Measurements from ENCODE around the gene TSEN34.

The TSEN34 gene

DNA sequence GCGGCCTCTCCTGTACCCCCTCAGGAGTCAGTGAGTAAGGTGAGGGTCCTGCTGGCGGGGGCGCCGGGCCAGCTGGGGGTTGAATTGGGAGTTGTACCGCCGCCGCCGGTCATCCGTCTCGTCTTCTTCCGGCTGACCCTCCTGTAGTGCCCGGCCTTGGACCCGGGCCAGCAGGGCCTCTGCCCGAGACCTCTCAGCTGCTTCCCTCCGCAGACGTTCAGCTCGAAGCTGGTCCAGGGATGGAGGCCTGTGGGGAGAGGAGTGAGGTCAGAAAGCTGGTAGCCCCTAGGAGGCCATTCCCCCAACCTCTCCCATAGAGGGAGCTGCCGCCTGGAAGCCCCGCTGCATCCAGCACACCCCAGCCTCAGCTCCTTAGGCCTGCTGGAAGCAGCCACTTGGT lies 35.4 kb upstream of the TSEN34 start:
- H3K4me2 ChIP-seq (ENCODE audit: low read length), result no peak overlapping the region
- peaks cover 14% of the 10 kb centered on the region for H3K4me1 ChIP-seq (ENCODE audit: control insufficient read depth, low read length)
- H3K4me3 ChIP-seq (ENCODE audit: low read length), result no peak overlapping the region
- no peaks in the 10 kb centered on the region for H3K9me2 ChIP-seq (replicated peaks; ENCODE audit: control insufficient read depth, low read length)
- H3K27me3 ChIP-seq (ENCODE audit: control insufficient read depth, low read length), result no peaks in the 10 kb centered on the region
- no peaks in the 10 kb centered on the region for H4K20me1 ChIP-seq (ENCODE audit: control insufficient read depth, insufficient read depth, low read depth, low read length)
- H3K79me2 ChIP-seq (ENCODE audit: control insufficient read depth, low read length), result peaks cover 20% of the 10 kb centered on the region
- H3K27ac ChIP-seq (ENCODE audit: low read depth, low read length), result no peak overlapping the region
- no peak for TF ChIP-seq EZH2phosphoT487 (IDR thresholded peaks at IDR 0.05; ENCODE audit: borderline replicate concordance, low read length)
- TF ChIP-seq, protein P1, sequence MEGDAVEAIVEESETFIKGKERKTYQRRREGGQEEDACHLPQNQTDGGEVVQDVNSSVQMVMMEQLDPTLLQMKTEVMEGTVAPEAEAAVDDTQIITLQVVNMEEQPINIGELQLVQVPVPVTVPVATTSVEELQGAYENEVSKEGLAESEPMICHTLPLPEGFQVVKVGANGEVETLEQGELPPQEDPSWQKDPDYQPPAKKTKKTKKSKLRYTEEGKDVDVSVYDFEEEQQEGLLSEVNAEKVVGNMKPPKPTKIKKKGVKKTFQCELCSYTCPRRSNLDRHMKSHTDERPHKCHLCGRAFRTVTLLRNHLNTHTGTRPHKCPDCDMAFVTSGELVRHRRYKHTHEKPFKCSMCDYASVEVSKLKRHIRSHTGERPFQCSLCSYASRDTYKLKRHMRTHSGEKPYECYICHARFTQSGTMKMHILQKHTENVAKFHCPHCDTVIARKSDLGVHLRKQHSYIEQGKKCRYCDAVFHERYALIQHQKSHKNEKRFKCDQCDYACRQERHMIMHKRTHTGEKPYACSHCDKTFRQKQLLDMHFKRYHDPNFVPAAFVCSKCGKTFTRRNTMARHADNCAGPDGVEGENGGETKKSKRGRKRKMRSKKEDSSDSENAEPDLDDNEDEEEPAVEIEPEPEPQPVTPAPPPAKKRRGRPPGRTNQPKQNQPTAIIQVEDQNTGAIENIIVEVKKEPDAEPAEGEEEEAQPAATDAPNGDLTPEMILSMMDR (IDR thresholded peaks at IDR 0.05; ENCODE audit: low read depth, low read length, poor library complexity, severe bottlenecking), result no peak
- peaks cover 66% of the 10 kb centered on the region for H3K36me3 ChIP-seq (ENCODE audit: control insufficient read depth, low read length)
- H3F3A ChIP-seq (ENCODE audit: control insufficient read depth, insufficient read depth), result peaks cover 3% of the 10 kb centered on the region
- H3K9me3 ChIP-seq (ENCODE audit: control insufficient read depth, insufficient read depth, low read length), result no peaks in the 10 kb centered on the region

DNA sequence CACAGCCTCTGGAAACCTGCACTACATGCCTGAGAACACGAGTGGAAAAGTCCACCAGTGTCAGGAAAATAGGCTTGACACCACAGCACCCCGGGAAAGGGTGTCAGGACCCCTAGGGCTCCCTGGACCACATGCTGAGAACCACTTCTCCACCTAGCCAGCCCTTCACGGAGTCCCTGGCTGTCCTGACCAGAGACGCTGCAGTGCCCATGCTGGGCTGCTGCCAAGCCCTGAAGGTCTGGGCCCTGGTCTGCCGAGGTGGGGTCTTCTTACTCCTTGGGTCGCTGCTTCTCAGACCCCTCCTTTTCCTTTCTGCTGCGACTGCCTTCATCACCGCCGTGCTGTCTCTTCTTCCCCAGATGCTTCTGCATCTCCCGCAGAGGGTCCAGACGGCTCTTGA lies 34.6 kb upstream of the TSEN34 start:
- TF ChIP-seq, protein P1 (IDR thresholded peaks at IDR 0.05; ENCODE audit: low read depth, low read length, poor library complexity, severe bottlenecking), result no peak
- no peak for TF ChIP-seq EZH2phosphoT487 (IDR thresholded peaks at IDR 0.05; ENCODE audit: borderline replicate concordance, low read length)
- no peaks in the 10 kb centered on the region for H3K9me2 ChIP-seq (replicated peaks; ENCODE audit: control insufficient read depth, low read length)
- H3K79me2 ChIP-seq (ENCODE audit: control insufficient read depth, low read length), result peaks cover 23% of the 10 kb centered on the region
- no peak overlapping the region for H3K4me3 ChIP-seq (ENCODE audit: low read length)
- peaks cover 22% of the 10 kb centered on the region for H3K4me1 ChIP-seq (ENCODE audit: control insufficient read depth, low read length)
- H3K27ac ChIP-seq (ENCODE audit: low read depth, low read length), result no peak overlapping the region
- no peaks in the 10 kb centered on the region for H4K20me1 ChIP-seq (ENCODE audit: control insufficient read depth, insufficient read depth, low read depth, low read length)
- peaks cover 3% of the 10 kb centered on the region for H3F3A ChIP-seq (ENCODE audit: control insufficient read depth, insufficient read depth)
- no peaks in the 10 kb centered on the region for H3K9me3 ChIP-seq (ENCODE audit: control insufficient read depth, insufficient read depth, low read length)
- H3K4me2 ChIP-seq (ENCODE audit: low read length), result no peak overlapping the region
- peaks cover 61% of the 10 kb centered on the region for H3K36me3 ChIP-seq (ENCODE audit: control insufficient read depth, low read length)
- H3K27me3 ChIP-seq (ENCODE audit: control insufficient read depth, low read length), result no peaks in the 10 kb centered on the region

DNA sequence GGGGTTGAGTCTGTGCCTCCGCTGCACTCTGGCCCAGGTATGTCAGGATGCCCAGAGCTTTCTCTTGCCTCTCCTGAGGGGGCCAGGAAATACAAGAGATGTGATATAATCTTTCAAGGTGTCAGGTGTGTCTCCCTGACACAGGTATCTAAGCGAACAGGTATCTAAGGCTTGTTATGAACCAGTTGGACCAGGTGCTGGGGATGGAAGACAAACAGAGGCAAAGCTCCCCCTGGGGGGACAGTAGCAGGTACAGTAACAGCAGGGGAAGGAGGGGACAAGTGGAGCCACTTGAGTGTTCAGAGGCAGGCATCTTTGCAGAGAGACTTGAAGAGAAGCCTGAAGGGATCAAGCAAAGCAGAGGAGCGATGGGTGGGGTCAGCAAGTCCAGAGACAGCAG lies 34.2 kb upstream of the TSEN34 start:
- no peaks in the 10 kb centered on the region for H3K9me3 ChIP-seq (ENCODE audit: control insufficient read depth, insufficient read depth, low read length)
- no peak overlapping the region for H3K4me3 ChIP-seq (ENCODE audit: low read length)
- peaks cover 3% of the 10 kb centered on the region for H3F3A ChIP-seq (ENCODE audit: control insufficient read depth, insufficient read depth)
- H3K27me3 ChIP-seq (ENCODE audit: control insufficient read depth, low read length), result no peaks in the 10 kb centered on the region
- H3K36me3 ChIP-seq (ENCODE audit: control insufficient read depth, low read length), result peaks cover 56% of the 10 kb centered on the region
- no peak overlapping the region for H3K27ac ChIP-seq (ENCODE audit: low read depth, low read length)
- no peaks in the 10 kb centered on the region for H4K20me1 ChIP-seq (ENCODE audit: control insufficient read depth, insufficient read depth, low read depth, low read length)
- peaks cover 27% of the 10 kb centered on the region for H3K4me1 ChIP-seq (ENCODE audit: control insufficient read depth, low read length)
- TF ChIP-seq, protein P1 (IDR thresholded peaks at IDR 0.05; ENCODE audit: low read depth, low read length, poor library complexity, severe bottlenecking), result no peak
- TF ChIP-seq EZH2phosphoT487 (IDR thresholded peaks at IDR 0.05; ENCODE audit: borderline replicate concordance, low read length), result no peak
- peaks cover 27% of the 10 kb centered on the region for H3K79me2 ChIP-seq (ENCODE audit: control insufficient read depth, low read length)
- no peaks in the 10 kb centered on the region for H3K9me2 ChIP-seq (replicated peaks; ENCODE audit: control insufficient read depth, low read length)
- H3K4me2 ChIP-seq (ENCODE audit: low read length), result no peak overlapping the region
